ENCODE results near the gene NLK.

The NLK gene

GRCh38 chr17:28086519-28086918 is 44.0 kb downstream of the NLK start:
- no peak for TF ChIP-seq EZH2 (IDR thresholded peaks at IDR 0.05; ENCODE audit: borderline replicate concordance, low read depth, low read length, severe bottlenecking)
- TF ChIP-seq, protein P1, sequence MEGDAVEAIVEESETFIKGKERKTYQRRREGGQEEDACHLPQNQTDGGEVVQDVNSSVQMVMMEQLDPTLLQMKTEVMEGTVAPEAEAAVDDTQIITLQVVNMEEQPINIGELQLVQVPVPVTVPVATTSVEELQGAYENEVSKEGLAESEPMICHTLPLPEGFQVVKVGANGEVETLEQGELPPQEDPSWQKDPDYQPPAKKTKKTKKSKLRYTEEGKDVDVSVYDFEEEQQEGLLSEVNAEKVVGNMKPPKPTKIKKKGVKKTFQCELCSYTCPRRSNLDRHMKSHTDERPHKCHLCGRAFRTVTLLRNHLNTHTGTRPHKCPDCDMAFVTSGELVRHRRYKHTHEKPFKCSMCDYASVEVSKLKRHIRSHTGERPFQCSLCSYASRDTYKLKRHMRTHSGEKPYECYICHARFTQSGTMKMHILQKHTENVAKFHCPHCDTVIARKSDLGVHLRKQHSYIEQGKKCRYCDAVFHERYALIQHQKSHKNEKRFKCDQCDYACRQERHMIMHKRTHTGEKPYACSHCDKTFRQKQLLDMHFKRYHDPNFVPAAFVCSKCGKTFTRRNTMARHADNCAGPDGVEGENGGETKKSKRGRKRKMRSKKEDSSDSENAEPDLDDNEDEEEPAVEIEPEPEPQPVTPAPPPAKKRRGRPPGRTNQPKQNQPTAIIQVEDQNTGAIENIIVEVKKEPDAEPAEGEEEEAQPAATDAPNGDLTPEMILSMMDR (IDR thresholded peaks at IDR 0.05; ENCODE audit: borderline replicate concordance, extremely low read depth, low read length, poor library complexity, severe bottlenecking) = no peak
- Histone ChIP-seq H3K79me2 (ENCODE audit: insufficient read depth, low read length) (peaks cover 35% of the 10 kb centered on the region), H3K36me3 (ENCODE audit: insufficient read depth, low read length) (no peaks in the 10 kb centered on the region), H3K4me3 (ENCODE audit: low read depth in 1 of 2, low read length in 2 of 2) (no peak overlapping the region), H3K9ac (ENCODE audit: low read depth, low read length) (no peak overlapping the region), H3K27me3 (ENCODE audit: insufficient read depth, low read length, poor library complexity) (no peaks in the 10 kb centered on the region), H2AFZ (ENCODE audit: low read depth, low read length) (no peak overlapping the region), H3K9me3 (ENCODE audit: insufficient read depth, low read length, severe bottlenecking) (no peaks in the 10 kb centered on the region), H3K4me2 (ENCODE audit: insufficient read depth, low read length) (no peak overlapping the region), H4K20me1 (ENCODE audit: insufficient read depth, low read length) (peaks cover 10% of the 10 kb centered on the region; the same call in 1 of the 2 replicates), H3K27ac (ENCODE audit: low read length) (no peak overlapping the region), H3K4me1 (ENCODE audit: insufficient read depth, low read length) (no peaks in the 10 kb centered on the region)
- no peak for DNase-seq
- ATAC-seq (ENCODE audit: insufficient read depth, low read depth) = no peak

DNA sequence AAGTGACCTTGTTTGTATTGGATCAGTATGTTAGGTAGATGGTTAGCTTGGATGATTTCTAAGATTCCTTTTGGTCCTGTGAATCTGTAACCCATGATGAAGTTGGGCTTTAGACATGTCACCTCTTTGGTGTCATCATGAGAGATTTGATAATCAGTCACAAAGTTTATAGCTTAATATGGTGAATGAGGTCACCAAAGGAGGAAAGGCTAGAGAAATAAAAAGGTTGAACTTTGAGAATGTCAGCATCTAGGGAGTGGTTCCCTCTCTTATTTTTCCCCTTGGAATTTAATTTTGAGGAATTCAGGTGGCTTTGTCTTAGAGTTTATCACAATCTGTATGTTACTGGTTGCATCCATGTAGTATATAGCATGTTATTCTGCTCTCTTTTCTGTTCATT is 45.3 kb downstream of the NLK start:
- H3K4me1 ChIP-seq (ENCODE audit: insufficient read depth, low read length) = no peaks in the 10 kb centered on the region
- peaks cover 35% of the 10 kb centered on the region for H3K79me2 ChIP-seq (ENCODE audit: insufficient read depth, low read length)
- H3K9me3 ChIP-seq (ENCODE audit: insufficient read depth, low read length, severe bottlenecking) = no peaks in the 10 kb centered on the region
- H4K20me1 ChIP-seq (ENCODE audit: insufficient read depth, low read length) = peaks cover 8% of the 10 kb centered on the region; the same call in 1 of the 2 replicates
- H3K36me3 ChIP-seq (ENCODE audit: insufficient read depth, low read length) = no peaks in the 10 kb centered on the region
- ATAC-seq (ENCODE audit: insufficient read depth, low read depth) (no peak), DNase-seq (no peak)
- no peak overlapping the region for H3K4me2 ChIP-seq (ENCODE audit: insufficient read depth, low read length)
- H3K27me3 ChIP-seq (ENCODE audit: insufficient read depth, low read length, poor library complexity) = no peaks in the 10 kb centered on the region
- H2AFZ ChIP-seq (ENCODE audit: low read depth, low read length) = no peak overlapping the region
- no peak overlapping the region for H3K27ac ChIP-seq (ENCODE audit: low read length)
- no peak overlapping the region for H3K9ac ChIP-seq (ENCODE audit: low read depth, low read length)
- no peak for TF ChIP-seq EZH2 (IDR thresholded peaks at IDR 0.05; ENCODE audit: borderline replicate concordance, low read depth, low read length, severe bottlenecking)
- TF ChIP-seq, protein P1 (IDR thresholded peaks at IDR 0.05; ENCODE audit: borderline replicate concordance, extremely low read depth, low read length, poor library complexity, severe bottlenecking) = no peak
- no peak overlapping the region for H3K4me3 ChIP-seq (ENCODE audit: low read depth in 1 of 2, low read length in 2 of 2)

DNA sequence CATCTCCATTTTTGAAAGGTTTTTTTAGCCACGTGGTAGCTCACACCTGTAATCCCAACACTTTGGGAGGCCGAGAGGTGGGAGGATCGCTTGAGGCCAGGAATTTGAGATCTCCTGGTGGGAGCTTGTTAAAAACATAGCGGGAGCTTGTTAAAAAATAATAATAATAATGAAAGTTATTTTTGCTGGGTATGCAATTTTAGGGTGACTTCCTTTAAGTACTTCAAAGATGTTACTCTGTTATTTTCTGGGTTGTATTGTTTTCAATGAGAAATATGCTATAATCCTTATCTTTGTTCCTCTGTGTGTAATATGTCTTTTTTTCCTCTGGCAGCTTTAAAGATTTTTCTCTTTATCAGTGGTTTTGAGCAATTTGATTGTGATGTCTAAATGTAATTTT is 48.1 kb downstream of the NLK start:
- Histone ChIP-seq H2AFZ (ENCODE audit: low read depth, low read length) (no peak overlapping the region), H3K4me1 (ENCODE audit: insufficient read depth, low read length) (no peaks in the 10 kb centered on the region), H3K9me3 (ENCODE audit: insufficient read depth, low read length, severe bottlenecking) (no peaks in the 10 kb centered on the region), H3K4me3 (ENCODE audit: low read depth in 1 of 2, low read length in 2 of 2) (no peak overlapping the region), H3K79me2 (ENCODE audit: insufficient read depth, low read length) (peaks cover 25% of the 10 kb centered on the region), H3K27me3 (ENCODE audit: insufficient read depth, low read length, poor library complexity) (no peaks in the 10 kb centered on the region), H3K4me2 (ENCODE audit: insufficient read depth, low read length) (no peak overlapping the region), H3K36me3 (ENCODE audit: insufficient read depth, low read length) (no peaks in the 10 kb centered on the region), H4K20me1 (ENCODE audit: insufficient read depth, low read length) (peaks cover 3% of the 10 kb centered on the region; the same call in 1 of the 2 replicates), H3K9ac (ENCODE audit: low read depth, low read length) (no peak overlapping the region), H3K27ac (ENCODE audit: low read length) (no peak overlapping the region)
- no peak for DNase-seq
- TF ChIP-seq, protein P1 (IDR thresholded peaks at IDR 0.05; ENCODE audit: borderline replicate concordance, extremely low read depth, low read length, poor library complexity, severe bottlenecking) = no peak
- no peak for TF ChIP-seq EZH2 (IDR thresholded peaks at IDR 0.05; ENCODE audit: borderline replicate concordance, low read depth, low read length, severe bottlenecking)
- no peak for ATAC-seq (ENCODE audit: insufficient read depth, low read depth)

DNA sequence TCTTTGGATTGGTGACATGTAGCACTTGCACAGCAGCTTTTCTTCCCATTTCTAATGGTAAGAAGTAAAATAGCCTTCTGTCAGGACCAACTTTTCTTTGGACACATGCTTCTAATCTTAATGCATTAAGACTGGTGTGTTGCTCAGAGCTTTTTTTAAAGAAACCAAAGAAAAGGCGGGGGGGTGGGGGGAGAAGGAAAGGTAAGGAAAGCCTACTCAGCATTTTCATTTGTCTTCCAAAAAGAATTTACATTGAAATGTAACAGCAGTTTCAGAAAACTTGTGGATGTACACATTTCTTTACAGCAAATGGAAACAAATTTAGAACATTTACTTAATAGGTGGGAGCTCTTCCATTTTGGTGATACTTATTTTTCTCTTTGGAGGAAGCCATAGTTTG is 49.6 kb downstream of the NLK start:
- H2AFZ ChIP-seq (ENCODE audit: low read depth, low read length) = no peak overlapping the region
- no peaks in the 10 kb centered on the region for H3K27me3 ChIP-seq (ENCODE audit: insufficient read depth, low read length, poor library complexity)
- no peaks in the 10 kb centered on the region for H3K9me3 ChIP-seq (ENCODE audit: insufficient read depth, low read length, severe bottlenecking)
- peaks cover 3% of the 10 kb centered on the region; the same call in 1 of the 2 replicates for H4K20me1 ChIP-seq (ENCODE audit: insufficient read depth, low read length)
- H3K4me2 ChIP-seq (ENCODE audit: insufficient read depth, low read length) = no peak overlapping the region
- H3K36me3 ChIP-seq (ENCODE audit: insufficient read depth, low read length) = no peaks in the 10 kb centered on the region
- H3K4me1 ChIP-seq (ENCODE audit: insufficient read depth, low read length) = no peaks in the 10 kb centered on the region
- peaks cover 19% of the 10 kb centered on the region for H3K79me2 ChIP-seq (ENCODE audit: insufficient read depth, low read length)
- no peak for DNase-seq
- TF ChIP-seq, protein P1 (IDR thresholded peaks at IDR 0.05; ENCODE audit: borderline replicate concordance, extremely low read depth, low read length, poor library complexity, severe bottlenecking) = no peak
- TF ChIP-seq EZH2 (IDR thresholded peaks at IDR 0.05; ENCODE audit: borderline replicate concordance, low read depth, low read length, severe bottlenecking) = no peak
- no peak for ATAC-seq (ENCODE audit: insufficient read depth, low read depth)
- no peak overlapping the region for H3K27ac ChIP-seq (ENCODE audit: low read length)
- H3K9ac ChIP-seq (ENCODE audit: low read depth, low read length) = no peak overlapping the region
- H3K4me3 ChIP-seq (ENCODE audit: low read depth in 1 of 2, low read length in 2 of 2) = no peak overlapping the region
